LNCAP (cell line): Measurements from ENCODE around the gene CAMK2B.

ENCODE experiments used
- TF ChIP-seq, protein P1 (sequence below): fragments of 450-650 bp; IDR thresholded peaks from 2 replicates; pipeline ENCODE4 v1.5.1; 2017; ENCODE audit warnings: mild to moderate bottlenecking

CAMK2B gene

DNA sequence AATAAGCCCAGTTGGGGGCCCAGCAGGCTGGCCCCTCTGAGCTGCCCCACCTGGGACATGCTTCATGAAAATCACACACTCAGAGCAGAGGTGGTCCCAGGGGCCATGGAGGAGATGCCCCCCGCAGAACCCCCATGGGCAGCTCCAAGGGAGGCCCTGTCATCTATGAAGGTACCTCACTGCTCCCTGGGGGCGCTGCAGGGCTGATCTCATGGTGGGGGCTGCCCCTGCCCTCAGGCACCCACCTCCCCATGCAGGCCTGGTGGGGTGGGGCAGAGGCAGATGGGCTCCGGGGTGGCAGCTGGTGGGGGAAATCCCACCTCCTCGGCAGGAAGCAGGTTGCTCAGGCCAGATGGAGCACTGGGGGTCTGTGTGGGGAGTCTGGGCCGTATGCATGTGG, 64.2 kb downstream of the CAMK2B start:
- TF ChIP-seq, protein P1, sequence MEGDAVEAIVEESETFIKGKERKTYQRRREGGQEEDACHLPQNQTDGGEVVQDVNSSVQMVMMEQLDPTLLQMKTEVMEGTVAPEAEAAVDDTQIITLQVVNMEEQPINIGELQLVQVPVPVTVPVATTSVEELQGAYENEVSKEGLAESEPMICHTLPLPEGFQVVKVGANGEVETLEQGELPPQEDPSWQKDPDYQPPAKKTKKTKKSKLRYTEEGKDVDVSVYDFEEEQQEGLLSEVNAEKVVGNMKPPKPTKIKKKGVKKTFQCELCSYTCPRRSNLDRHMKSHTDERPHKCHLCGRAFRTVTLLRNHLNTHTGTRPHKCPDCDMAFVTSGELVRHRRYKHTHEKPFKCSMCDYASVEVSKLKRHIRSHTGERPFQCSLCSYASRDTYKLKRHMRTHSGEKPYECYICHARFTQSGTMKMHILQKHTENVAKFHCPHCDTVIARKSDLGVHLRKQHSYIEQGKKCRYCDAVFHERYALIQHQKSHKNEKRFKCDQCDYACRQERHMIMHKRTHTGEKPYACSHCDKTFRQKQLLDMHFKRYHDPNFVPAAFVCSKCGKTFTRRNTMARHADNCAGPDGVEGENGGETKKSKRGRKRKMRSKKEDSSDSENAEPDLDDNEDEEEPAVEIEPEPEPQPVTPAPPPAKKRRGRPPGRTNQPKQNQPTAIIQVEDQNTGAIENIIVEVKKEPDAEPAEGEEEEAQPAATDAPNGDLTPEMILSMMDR: no peak

DNA sequence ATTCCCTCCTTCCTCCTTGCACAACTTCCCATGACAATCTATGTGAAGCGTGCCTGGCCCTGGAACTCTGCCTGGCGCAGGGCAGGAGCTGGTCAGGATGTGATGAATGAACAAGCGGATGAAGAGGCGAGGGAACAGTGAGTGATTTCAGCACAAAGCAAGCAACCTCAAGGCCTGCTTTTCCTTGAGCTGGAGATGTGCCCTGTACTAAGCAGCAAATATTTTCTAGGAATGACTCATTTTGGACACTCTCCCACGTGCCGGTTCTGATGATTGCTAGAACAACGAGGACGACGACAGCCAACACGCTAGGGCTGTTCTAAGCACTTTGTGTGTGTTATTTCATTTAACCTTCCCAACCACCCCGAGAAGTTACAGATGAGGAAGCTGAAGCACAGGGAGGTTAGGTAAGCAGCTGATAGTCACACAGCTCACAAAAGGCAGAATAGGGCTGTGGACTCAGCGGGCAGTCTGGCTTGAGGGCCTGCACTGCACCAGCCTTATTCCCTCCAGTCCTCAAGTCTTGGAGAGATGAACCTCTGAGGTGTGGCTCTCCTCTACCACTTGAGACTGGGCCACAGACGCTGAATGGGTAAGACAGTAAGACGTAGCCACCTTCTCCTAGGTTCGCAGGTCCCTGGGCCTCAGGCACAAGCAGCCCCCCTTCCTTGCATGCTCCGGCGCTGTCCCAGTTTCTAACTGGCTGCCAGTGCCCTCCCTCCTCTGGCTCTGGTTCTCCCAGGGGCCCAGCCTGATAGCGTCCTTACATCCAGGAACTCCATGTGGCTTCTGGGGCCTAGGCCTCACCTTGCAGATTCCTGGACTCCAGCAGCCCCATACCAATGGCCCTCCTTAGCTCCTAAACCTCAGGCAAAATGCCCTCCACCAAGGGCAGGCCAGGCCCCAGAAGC, 65.6 kb downstream of the CAMK2B start:
- TF ChIP-seq, protein P1: no peak

DNA sequence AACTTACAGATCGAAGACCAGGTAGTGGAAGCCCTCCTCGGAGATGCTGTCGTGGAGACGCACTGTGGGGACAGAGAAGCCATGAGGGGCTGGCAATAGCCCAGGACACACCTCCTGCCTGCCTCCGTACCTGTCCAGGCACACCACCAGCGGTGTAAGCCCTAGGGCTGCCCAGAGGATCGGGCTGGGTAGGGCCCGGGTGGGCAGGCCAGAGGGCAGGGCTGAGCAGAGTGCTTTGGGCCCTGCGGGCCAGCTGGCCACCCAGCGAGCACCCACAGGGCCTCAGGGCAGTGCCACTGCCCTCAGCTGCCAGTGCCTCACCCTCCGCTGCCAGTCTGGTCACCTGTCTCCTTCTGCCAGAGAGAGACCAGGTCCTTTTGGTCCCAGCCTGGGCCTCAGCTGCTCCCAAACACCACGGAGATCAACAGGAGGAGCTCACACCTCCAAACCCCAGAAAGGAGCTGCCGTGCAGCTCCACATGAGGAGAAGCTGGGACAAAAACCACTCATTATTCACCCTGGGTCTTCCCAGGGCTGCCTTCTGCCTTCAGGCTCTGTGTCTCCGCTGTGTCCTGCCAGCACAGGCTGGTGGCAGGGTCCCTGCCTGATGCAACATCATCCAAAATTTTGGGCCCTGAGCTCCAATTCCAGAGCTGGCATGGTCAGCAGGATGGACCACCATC, 66.4 kb downstream of the CAMK2B start:
- TF ChIP-seq, protein P1: no peak

DNA sequence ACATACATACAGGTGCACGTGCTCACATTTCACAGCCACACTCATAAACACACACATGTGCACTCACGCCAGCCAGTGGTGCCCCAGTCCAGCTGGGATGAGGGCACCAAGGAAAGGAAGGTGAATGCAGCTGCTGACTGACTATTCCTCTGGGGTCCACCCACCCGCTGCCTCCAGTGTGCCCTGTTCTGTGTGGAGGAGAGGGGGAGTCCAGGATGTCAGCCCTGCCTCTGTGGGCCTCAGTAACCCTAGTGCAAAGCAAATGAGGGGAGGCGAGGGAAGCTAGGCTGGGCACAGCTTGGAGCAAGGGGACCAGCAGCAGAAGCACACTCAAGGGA, 67.0 kb downstream of the CAMK2B start:
- TF ChIP-seq, protein P1: no peak

DNA sequence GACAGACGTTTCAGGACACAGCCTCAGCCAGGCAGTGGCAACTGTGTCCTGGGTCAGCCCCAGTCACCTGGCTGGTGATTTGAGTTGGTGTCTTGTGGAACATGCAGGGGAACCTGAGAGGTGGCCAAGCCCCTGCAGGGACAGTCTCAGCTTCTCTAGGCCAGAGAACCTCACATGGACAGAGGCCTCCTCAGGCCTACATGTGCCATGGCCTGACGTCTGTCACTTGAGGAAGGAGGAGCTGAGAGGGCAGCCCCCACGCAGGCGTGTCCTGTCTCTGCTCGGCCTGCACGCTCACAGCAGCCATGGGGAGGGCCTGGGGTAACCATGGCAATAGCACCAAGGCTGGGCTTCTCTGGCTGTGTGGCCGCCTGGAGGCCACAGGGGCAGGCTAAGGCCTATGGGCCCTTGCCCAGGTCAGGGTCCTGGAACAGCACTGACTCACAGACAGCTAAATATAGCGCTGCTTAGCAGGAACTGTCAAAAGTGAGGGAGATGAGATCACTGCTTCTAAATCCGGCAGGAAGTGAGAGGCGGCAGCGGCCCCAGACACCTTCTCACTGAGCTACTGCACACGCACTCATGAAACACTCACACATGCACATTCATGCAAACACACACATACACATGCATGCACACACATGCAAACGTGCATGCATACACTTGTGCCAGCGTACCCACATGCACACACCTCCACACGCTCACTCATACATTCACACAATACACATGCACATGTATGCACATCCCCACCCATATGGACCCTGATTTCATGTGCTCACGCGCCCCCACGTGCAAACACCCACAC, 67.6 kb downstream of the CAMK2B start:
- TF ChIP-seq, protein P1: no peak

DNA sequence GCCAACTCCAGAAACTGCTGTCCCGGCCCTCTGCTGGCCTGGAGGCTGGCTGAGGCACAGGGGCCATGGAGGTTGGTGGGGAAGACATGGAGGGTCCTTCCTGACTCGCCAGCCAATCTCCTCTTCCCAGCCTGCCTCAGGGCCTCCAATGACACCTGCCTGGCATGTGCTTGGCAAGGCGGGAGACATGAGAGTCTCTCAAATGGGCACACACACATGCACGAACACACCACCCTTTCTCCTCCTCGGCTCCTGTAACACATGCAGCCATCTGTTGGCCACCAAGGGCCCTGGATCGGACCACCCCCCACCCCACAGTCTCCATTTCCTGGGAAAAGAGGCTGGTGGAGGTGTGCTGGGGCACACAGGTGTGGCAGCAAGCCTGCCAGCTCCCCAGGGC, 68.2 kb downstream of the CAMK2B start:
- TF ChIP-seq, protein P1: no peak

DNA sequence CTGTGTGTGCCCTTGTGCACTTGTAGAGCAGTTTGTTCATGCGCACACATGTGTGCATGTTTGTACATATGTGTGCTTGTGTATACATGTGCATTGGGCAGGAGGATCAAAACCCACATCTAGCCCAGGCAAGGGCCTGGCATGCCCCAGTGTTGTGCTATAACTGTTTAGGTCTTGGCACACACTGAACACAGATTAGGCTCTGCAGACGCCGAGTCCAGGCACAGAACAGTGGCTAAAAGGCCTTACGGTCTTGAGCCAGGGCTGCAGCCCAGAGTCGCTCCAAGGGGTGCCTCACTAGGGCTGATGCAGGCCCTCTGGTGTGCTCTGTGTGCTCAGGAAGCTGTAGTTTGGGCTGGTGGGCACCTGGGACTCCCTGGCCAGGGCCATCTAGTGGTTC, 68.9 kb downstream of the CAMK2B start:
- TF ChIP-seq, protein P1: no peak
